Liver (tissue), 9 donors: Measurements from ENCODE around the gene AMY2A. TPM values are rescaled to one million over a fixed set of nuclear protein-coding genes. Genes with fewer than 3 reads are reported as not detected.
"Not testable (repeated sequence)": the region's sequence is repeated elsewhere in the genome, so short reads cannot be mapped to it uniquely, and the experiment has no call there.

ENCODE experiments used
- DNase-seq: peaks from one replicate; pipeline ENCODE4 v3.0.0-alpha.2; 2017; ENCODE audit warnings: low spot score
- H3K27ac ChIP-seq, 2 donors: one replicate each; pipeline ENCODE4 v1.7.0; 2013; ENCODE audit warnings: inconsistent platforms in 2 of 2, low read length in 2 of 2, control low read depth in 1 of 2, low read depth in 1 of 2, mild to moderate bottlenecking in 1 of 2
- H3K27me3 ChIP-seq, 4 donors: one replicate each; pipeline versions ENCODE4 v1.6.1 to v1.7.0; 2013; ENCODE audit warnings: low read length in 3 of 4, inconsistent platforms in 1 of 4, mild to moderate bottlenecking in 1 of 4, moderate library complexity in 1 of 4; ENCODE audit not compliant: control insufficient read depth in 4 of 4, insufficient read depth in 4 of 4
- H3K36me3 ChIP-seq, 4 donors: one replicate each; pipeline versions ENCODE4 v1.6.1 to v1.7.0; 2013; ENCODE audit warnings: low read length in 3 of 4, mild to moderate bottlenecking in 3 of 4, low read depth in 1 of 4, moderate library complexity in 1 of 4; ENCODE audit not compliant: control insufficient read depth in 4 of 4, insufficient read depth in 3 of 4
- H3K4me1 ChIP-seq, 4 donors: one replicate each; pipeline versions ENCODE4 v1.6.1 to v1.7.0; 2013; ENCODE audit warnings: low read length in 3 of 4, mild to moderate bottlenecking in 3 of 4, moderate library complexity in 1 of 4; ENCODE audit not compliant: control insufficient read depth in 4 of 4, insufficient read depth in 4 of 4
- H3K4me3 ChIP-seq, 3 donors: one replicate each; pipeline versions ENCODE4 v1.6.1 to v1.7.0; 2013; ENCODE audit warnings: low read length in 3 of 3, control low read depth in 1 of 3, low read depth in 1 of 3, mild to moderate bottlenecking in 1 of 3
- H3K9ac ChIP-seq, 2 donors: one replicate each; pipeline ENCODE4 v1.7.0; 2013; ENCODE audit warnings: low read length in 2 of 2, mild to moderate bottlenecking in 2 of 2, moderate library complexity in 2 of 2, control low read depth in 1 of 2, low read depth in 1 of 2
- H3K9me3 ChIP-seq, 4 donors: one replicate each; pipeline versions ENCODE4 v1.6.1 to v1.7.0; 2013; ENCODE audit warnings: low read length in 3 of 4; ENCODE audit not compliant: control insufficient read depth in 4 of 4
- EGR1 ChIP-seq, 2 donors: IDR thresholded peaks; 2 replicates each; pipeline ENCODE4 v1.6.1; 2016 to 2018; ENCODE audit warnings: antibody characterized with exemption in 2 of 2, low read depth in 2 of 2
- FOXA1 ChIP-seq: IDR thresholded peaks from 2 replicates; pipeline ENCODE4 v1.6.1; 2016; ENCODE audit warnings: antibody characterized with exemption
- FOXA2 ChIP-seq: IDR thresholded peaks from 2 replicates; pipeline ENCODE4 v1.6.1; 2016; ENCODE audit warnings: antibody characterized with exemption
- GABPA ChIP-seq, 2 donors: IDR thresholded peaks in 1 of 2; conservative IDR thresholded peaks in 1 of 2; 2 replicates each; pipeline ENCODE4 v1.6.1; 2016; ENCODE audit warnings: antibody characterized with exemption in 2 of 2, mild to moderate bottlenecking in 1 of 2, moderate library complexity in 1 of 2
- HNF4A ChIP-seq, 2 donors: conservative IDR thresholded peaks; 2 replicates each; pipeline ENCODE4 v1.6.1; 2016; ENCODE audit warnings: antibody characterized with exemption in 2 of 2, mild to moderate bottlenecking in 2 of 2
- HNF4G ChIP-seq: IDR thresholded peaks from 2 replicates; pipeline ENCODE4 v1.6.1; 2016; ENCODE audit warnings: antibody characterized with exemption
- JUND ChIP-seq, 2 donors: IDR thresholded peaks; 2 replicates each; pipeline ENCODE4 v1.6.1; 2016; ENCODE audit warnings: antibody characterized with exemption in 2 of 2
- NR2F2 ChIP-seq: IDR thresholded peaks from 2 replicates; pipeline ENCODE4 v1.6.1; 2016; ENCODE audit warnings: antibody characterized with exemption
- RAD21 ChIP-seq, 2 donors: IDR thresholded peaks; 2 replicates each; pipeline ENCODE4 v1.6.1; 2016; ENCODE audit warnings: antibody characterized with exemption in 2 of 2, mild to moderate bottlenecking in 2 of 2
- RXRA ChIP-seq, 2 donors: IDR thresholded peaks; 2 replicates each; pipeline ENCODE4 v1.6.1; 2017 to 2018; ENCODE audit warnings: antibody characterized with exemption in 2 of 2, mild to moderate bottlenecking in 1 of 2
- SP1 ChIP-seq: IDR thresholded peaks from 2 replicates; pipeline ENCODE4 v1.6.1; 2018; ENCODE audit warnings: antibody characterized with exemption, mild to moderate bottlenecking
- TAF1 ChIP-seq: conservative IDR thresholded peaks from 2 replicates; pipeline ENCODE4 v1.6.1; 2016; ENCODE audit warnings: antibody characterized with exemption, mild to moderate bottlenecking
- YY1 ChIP-seq: IDR thresholded peaks from 2 replicates; pipeline ENCODE4 v1.6.1; 2016; ENCODE audit warnings: antibody characterized with exemption, mild to moderate bottlenecking
- WGBS: extraction: QIAGEN DNeasy Blood & Tissue Kit; methylation state at CpG from one replicate; pipeline ENCODE4 v1.1.7; 2013; 5-methylcytosine and 5-hydroxymethylcytosine counted together
- polyA plus RNA-seq, 2 donors: library from polyadenylated mRNA; stranded (reverse) in 1 of 2; unstranded in 1 of 2; fragments of 200-250 nt in 1 of 2; fragments of >200 nt in 1 of 2; fragmentation: Nextera tagmentation in 1 of 2; extraction: Ambion mirVana in 1 of 2; gene quantifications; one replicate each; pipeline versions ENCODE4 v1.2.1 to v1.2.3, GENCODE V29; 2013 to 2015
- total RNA-seq, 2 donors: library from RNA; depleted of rRNA; stranded (reverse); fragments of >200 nt; gene quantifications; one replicate each; pipeline ENCODE4 v1.2.3, GENCODE V29; 2014
- TF ChIP-seq, protein P1 (sequence below): IDR thresholded peaks from 2 replicates; pipeline ENCODE4 v1.6.1; 2016; ENCODE audit warnings: antibody characterized with exemption, mild to moderate bottlenecking
- TF ChIP-seq, protein P2 (sequence below): fragments of 150-350 bp; IDR thresholded peaks from 2 replicates; pipeline ENCODE4 v1.5.1; 2017; ENCODE audit warnings: improper control_type of control experiment, low read depth, low read length; ENCODE audit not compliant: missing input control
- TF ChIP-seq, protein P3 (sequence below): IDR thresholded peaks from 2 replicates; pipeline ENCODE4 v1.6.1; 2016; ENCODE audit warnings: antibody characterized with exemption
- TF ChIP-seq, protein P4 (sequence below): IDR thresholded peaks from 2 replicates; pipeline ENCODE4 v1.6.1; 2016; ENCODE audit warnings: antibody characterized with exemption
- TF ChIP-seq, protein P5 (sequence below): IDR thresholded peaks from 2 replicates; pipeline ENCODE4 v1.6.1; 2016; ENCODE audit warnings: antibody characterized with exemption
- donor health status: healthy.
- donor health status: healthy.
- donor health status: healthy.
- donor health status: healthy.
- donor health status: healthy.

AMY2A gene
- total and polyA plus RNA-seq, 4 donors = not detected

DNA sequence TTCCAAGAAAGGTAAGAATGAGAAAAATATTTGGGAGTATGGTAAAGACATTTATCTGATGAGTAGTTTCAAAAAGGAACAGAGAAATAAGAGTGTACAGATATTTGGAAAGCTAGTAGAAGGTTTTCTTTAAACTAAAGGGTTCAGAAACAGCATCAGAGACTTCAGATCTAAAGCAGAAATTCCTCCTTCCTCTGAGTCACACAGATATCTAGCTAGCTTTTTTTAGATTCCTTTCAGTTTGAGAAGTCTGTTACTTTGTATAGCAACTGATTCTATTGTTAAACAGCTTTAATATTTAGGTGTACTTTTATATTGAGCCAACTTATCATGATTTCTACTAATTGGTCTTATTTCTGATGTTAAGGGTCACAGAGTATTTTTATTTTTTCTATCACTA, 41.2 kb upstream of the AMY2A start:
- TF ChIP-seq GABPA (IDR thresholded peaks at IDR 0.05 in 1 of 2, conservative IDR thresholded peaks at IDR 0.05 in 1 of 2) = no peak
- TF ChIP-seq, protein P1, sequence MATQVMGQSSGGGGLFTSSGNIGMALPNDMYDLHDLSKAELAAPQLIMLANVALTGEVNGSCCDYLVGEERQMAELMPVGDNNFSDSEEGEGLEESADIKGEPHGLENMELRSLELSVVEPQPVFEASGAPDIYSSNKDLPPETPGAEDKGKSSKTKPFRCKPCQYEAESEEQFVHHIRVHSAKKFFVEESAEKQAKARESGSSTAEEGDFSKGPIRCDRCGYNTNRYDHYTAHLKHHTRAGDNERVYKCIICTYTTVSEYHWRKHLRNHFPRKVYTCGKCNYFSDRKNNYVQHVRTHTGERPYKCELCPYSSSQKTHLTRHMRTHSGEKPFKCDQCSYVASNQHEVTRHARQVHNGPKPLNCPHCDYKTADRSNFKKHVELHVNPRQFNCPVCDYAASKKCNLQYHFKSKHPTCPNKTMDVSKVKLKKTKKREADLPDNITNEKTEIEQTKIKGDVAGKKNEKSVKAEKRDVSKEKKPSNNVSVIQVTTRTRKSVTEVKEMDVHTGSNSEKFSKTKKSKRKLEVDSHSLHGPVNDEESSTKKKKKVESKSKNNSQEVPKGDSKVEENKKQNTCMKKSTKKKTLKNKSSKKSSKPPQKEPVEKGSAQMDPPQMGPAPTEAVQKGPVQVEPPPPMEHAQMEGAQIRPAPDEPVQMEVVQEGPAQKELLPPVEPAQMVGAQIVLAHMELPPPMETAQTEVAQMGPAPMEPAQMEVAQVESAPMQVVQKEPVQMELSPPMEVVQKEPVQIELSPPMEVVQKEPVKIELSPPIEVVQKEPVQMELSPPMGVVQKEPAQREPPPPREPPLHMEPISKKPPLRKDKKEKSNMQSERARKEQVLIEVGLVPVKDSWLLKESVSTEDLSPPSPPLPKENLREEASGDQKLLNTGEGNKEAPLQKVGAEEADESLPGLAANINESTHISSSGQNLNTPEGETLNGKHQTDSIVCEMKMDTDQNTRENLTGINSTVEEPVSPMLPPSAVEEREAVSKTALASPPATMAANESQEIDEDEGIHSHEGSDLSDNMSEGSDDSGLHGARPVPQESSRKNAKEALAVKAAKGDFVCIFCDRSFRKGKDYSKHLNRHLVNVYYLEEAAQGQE = no peak
- TF ChIP-seq, protein P2, sequence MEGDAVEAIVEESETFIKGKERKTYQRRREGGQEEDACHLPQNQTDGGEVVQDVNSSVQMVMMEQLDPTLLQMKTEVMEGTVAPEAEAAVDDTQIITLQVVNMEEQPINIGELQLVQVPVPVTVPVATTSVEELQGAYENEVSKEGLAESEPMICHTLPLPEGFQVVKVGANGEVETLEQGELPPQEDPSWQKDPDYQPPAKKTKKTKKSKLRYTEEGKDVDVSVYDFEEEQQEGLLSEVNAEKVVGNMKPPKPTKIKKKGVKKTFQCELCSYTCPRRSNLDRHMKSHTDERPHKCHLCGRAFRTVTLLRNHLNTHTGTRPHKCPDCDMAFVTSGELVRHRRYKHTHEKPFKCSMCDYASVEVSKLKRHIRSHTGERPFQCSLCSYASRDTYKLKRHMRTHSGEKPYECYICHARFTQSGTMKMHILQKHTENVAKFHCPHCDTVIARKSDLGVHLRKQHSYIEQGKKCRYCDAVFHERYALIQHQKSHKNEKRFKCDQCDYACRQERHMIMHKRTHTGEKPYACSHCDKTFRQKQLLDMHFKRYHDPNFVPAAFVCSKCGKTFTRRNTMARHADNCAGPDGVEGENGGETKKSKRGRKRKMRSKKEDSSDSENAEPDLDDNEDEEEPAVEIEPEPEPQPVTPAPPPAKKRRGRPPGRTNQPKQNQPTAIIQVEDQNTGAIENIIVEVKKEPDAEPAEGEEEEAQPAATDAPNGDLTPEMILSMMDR = no peak
- no peak for TF ChIP-seq JUND (IDR thresholded peaks at IDR 0.05)
- no peak for TF ChIP-seq SP1
- TF ChIP-seq, protein P3, sequence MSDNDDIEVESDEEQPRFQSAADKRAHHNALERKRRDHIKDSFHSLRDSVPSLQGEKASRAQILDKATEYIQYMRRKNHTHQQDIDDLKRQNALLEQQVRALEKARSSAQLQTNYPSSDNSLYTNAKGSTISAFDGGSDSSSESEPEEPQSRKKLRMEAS = no peak
- no peak for TF ChIP-seq NR2F2
- no peak for TF ChIP-seq TAF1
- TF ChIP-seq, protein P4, sequence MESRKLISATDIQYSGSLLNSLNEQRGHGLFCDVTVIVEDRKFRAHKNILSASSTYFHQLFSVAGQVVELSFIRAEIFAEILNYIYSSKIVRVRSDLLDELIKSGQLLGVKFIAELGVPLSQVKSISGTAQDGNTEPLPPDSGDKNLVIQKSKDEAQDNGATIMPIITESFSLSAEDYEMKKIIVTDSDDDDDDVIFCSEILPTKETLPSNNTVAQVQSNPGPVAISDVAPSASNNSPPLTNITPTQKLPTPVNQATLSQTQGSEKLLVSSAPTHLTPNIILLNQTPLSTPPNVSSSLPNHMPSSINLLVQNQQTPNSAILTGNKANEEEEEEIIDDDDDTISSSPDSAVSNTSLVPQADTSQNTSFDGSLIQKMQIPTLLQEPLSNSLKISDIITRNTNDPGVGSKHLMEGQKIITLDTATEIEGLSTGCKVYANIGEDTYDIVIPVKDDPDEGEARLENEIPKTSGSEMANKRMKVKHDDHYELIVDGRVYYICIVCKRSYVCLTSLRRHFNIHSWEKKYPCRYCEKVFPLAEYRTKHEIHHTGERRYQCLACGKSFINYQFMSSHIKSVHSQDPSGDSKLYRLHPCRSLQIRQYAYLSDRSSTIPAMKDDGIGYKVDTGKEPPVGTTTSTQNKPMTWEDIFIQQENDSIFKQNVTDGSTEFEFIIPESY = no peak
- no peak for TF ChIP-seq HNF4G
- TF ChIP-seq RXRA (IDR thresholded peaks at IDR 0.05) = no peak
- no peak for TF ChIP-seq FOXA1
- TF ChIP-seq YY1 = no peak
- no peak for TF ChIP-seq HNF4A (conservative IDR thresholded peaks at IDR 0.05)
- TF ChIP-seq RAD21 (IDR thresholded peaks at IDR 0.05) = no peak
- TF ChIP-seq, protein P5, sequence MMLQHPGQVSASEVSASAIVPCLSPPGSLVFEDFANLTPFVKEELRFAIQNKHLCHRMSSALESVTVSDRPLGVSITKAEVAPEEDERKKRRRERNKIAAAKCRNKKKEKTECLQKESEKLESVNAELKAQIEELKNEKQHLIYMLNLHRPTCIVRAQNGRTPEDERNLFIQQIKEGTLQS = no peak
- TF ChIP-seq EGR1 (IDR thresholded peaks at IDR 0.05; ENCODE audit: low read depth in 2 of 2) = no peak
- TF ChIP-seq FOXA2 = no peak
- Histone ChIP-seq H3K27me3 (no peaks in the 10 kb centered on the region), H3K9me3 (no peaks in the 10 kb centered on the region), H3K4me1 (no peaks in the 10 kb centered on the region), H3K9ac (no peak overlapping the region), H3K36me3 (peaks cover 0 to 5% (median under 1%) of the 10 kb centered on the region in 4 donors), H3K4me3 (no peak overlapping the region), H3K27ac (no peak overlapping the region)
- no peak for DNase-seq

DNA sequence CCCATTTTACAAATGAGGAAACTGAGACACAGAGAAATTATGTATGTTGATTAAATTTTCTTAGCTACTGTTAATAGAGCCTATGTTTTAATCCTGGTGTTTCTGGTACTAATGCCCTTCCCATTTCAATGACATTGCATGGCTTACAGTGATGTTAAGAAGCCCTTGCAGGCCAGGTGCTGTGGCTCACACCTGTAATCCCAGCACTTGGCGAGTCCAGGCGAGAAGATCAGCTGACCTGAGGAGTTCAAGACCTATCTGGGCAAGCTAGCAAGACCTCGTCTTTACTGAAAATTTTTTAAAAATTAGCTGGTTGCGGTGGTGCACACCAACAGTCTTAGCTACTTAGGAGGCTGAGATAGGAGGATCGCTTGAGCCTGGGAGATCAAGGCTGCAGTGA, 40.4 kb upstream of the AMY2A start:
- 98% methylated on average over 4 of the region's 5 CpGs for WGBS
- not testable (repeated sequence) for H3K9me3 ChIP-seq, H3K4me3 ChIP-seq, H3K9ac ChIP-seq, DNase-seq, H3K27me3 ChIP-seq, H3K27ac ChIP-seq, H3K4me1 ChIP-seq, H3K36me3 ChIP-seq
